ENCODE results near the gene RPGR.

The RPGR gene

GRCh38 chrX:38313190-38313589 lies 14.1 kb downstream of the RPGR start:
- DNase-seq (ENCODE audit: low read depth) = no peak
- H3K4me3 ChIP-seq (replicated peaks; ENCODE audit: low read depth, low read length) = no peak overlapping the region
- TF ChIP-seq, protein P1, sequence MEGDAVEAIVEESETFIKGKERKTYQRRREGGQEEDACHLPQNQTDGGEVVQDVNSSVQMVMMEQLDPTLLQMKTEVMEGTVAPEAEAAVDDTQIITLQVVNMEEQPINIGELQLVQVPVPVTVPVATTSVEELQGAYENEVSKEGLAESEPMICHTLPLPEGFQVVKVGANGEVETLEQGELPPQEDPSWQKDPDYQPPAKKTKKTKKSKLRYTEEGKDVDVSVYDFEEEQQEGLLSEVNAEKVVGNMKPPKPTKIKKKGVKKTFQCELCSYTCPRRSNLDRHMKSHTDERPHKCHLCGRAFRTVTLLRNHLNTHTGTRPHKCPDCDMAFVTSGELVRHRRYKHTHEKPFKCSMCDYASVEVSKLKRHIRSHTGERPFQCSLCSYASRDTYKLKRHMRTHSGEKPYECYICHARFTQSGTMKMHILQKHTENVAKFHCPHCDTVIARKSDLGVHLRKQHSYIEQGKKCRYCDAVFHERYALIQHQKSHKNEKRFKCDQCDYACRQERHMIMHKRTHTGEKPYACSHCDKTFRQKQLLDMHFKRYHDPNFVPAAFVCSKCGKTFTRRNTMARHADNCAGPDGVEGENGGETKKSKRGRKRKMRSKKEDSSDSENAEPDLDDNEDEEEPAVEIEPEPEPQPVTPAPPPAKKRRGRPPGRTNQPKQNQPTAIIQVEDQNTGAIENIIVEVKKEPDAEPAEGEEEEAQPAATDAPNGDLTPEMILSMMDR (IDR thresholded peaks at IDR 0.05; ENCODE audit: low read length, missing control alignments) = no peak

DNA sequence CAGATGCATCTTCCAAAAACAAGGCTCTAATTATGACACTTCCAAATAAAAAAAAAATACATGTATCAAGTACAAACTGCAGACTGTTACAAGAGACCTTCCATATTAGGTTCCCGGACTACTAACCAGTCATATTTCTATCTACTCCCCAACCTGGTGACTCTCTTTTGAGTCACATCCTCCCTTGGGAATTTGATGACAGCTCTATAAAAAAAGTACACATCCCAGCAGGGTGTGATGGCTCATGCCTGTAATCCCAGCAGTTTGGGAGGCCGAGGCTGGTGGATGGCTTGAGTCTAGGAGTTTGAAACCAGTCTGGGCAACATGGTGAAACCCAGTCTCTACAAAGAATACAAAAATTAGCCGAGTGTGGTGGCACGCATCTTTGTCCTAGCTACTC lies 14.9 kb downstream of the RPGR start:
- no peak overlapping the region for H3K4me3 ChIP-seq (replicated peaks; ENCODE audit: low read depth, low read length)
- DNase-seq (ENCODE audit: low read depth) = peak; percentile 82
- TF ChIP-seq, protein P1 (IDR thresholded peaks at IDR 0.05; ENCODE audit: low read length, missing control alignments) = no peak

DNA sequence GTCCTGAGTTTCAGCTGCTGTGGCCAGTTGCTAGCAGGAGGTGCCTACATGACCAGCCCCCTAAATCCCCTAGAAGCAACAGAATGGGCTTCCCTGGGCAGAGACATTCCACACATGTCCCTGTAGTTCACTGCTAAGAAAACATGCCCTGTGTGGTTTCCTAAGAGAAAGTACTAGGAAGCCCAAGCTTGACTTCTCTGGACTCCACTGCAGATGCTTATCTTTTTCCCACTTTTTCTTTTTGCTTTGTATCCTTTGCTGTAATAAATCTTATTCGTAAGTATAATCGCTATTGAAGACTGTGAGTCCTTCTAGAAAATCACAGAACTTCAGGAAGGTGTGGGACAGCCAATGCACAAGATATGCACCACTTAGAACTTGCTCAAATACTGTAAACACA lies 15.6 kb downstream of the RPGR start:
- DNase-seq (ENCODE audit: low read depth) = no peak
- no peak overlapping the region for H3K4me3 ChIP-seq (replicated peaks; ENCODE audit: low read depth, low read length)
- TF ChIP-seq, protein P1 (IDR thresholded peaks at IDR 0.05; ENCODE audit: low read length, missing control alignments) = no peak

DNA sequence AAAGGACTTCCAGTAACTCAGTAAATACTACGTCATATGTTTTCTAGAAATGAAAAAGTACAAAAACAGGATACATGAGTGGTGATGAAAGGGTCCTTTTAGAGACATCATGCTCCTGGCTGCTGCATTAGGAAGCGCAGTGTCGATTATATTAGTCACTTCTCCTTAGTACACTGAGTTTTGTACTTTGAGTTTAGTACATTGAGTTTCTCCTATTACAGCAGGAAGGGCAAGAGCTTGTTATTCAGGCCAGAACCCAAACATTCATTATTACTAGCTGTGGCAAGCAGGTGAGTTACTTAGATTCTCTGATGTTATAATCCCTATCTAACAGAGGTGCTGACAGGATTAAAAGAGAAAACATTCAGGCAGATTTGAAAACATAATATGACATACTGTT lies 21.3 kb downstream of the RPGR start:
- peak; percentile 91 for DNase-seq (ENCODE audit: low read depth)
- TF ChIP-seq, protein P1 (IDR thresholded peaks at IDR 0.05; ENCODE audit: low read length, missing control alignments) = peak; percentile 25
- no peak overlapping the region for H3K4me3 ChIP-seq (replicated peaks; ENCODE audit: low read depth, low read length)

DNA sequence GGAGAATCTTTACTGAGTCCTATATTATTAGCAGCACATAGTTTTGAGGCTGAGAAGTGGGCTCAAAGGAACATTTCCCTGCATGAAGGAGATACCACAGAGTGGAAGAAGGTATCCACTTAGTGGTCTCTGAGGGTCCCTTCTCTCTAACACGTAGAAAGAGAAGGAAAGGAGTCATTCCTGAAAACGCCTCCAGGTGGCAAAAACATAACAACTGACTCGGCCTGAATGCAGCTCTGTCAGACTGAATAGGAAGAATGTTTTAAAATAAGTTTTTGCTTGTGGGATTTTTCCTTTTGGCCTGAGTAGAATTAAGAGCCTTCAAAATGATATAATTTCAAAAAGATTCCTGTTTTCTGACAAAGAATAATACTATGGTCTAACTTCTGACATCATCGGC lies 23.3 kb downstream of the RPGR start:
- H3K4me3 ChIP-seq (replicated peaks; ENCODE audit: low read depth, low read length) = no peak overlapping the region
- DNase-seq (ENCODE audit: low read depth) = peak; percentile 61
- TF ChIP-seq, protein P1 (IDR thresholded peaks at IDR 0.05; ENCODE audit: low read length, missing control alignments) = peak; percentile 50

DNA sequence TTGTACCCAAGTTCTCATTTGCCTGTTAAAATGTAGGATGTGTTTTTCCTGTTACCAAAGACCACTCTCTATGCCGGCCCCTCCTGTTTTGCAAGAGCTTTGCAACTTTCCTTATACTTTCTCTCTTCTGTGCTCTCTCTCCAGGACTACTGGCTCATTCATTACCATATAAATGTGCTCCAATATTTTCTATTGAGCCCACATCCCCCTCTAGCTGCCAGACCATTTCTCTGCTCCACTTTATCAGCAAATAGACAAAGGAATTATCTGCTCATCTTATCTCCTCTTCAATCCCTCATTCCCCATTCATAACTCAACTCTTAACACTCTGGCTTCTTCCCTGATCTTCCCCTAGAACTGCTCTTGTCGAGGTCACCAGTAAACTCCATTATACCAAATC lies 33.6 kb downstream of the RPGR start:
- no peak overlapping the region for H3K4me3 ChIP-seq (replicated peaks; ENCODE audit: low read depth, low read length)
- peak; percentile 18 for DNase-seq (ENCODE audit: low read depth)
- TF ChIP-seq, protein P1 (IDR thresholded peaks at IDR 0.05; ENCODE audit: low read length, missing control alignments) = peak; percentile 22

DNA sequence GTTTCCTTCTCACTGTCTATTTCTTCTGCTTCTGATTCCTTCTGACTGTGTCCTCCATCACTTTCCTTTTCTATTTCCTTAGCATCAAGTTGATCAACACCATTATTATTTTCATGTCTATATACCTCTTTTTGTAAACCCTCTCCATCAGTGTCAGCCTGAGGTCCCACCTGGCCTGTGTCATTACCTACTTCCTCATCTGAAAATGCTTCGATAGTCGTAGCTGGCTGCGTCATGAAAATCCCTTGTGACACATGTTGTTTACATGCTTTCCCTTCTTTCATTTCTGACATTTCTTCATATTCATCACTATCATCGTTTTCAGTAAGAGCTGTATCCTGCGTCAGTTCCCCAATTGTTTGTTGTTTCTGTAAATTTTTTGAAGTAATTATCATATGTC lies 39.6 kb downstream of the RPGR start:
- no peak for DNase-seq (ENCODE audit: low read depth)
- TF ChIP-seq, protein P1 (IDR thresholded peaks at IDR 0.05; ENCODE audit: low read length, missing control alignments) = no peak
- no peak overlapping the region for H3K4me3 ChIP-seq (replicated peaks; ENCODE audit: low read depth, low read length)

All from fibroblast of pulmonary artery (primary cell).